GM12865 (cell line): ENCODE measurements around the gene C1QA.

ENCODE experiments used
- DNase-seq: peaks from one replicate; pipeline ENCODE4 v3.0.0; 2010; ENCODE audit warnings: low read depth
- H3K4me3 ChIP-seq: 2 replicates; pipeline ENCODE4 v1.5.1; 2011; ENCODE audit warnings: mild to moderate bottlenecking, low read depth, low read length, control low read depth
- TF ChIP-seq, protein P1 (sequence below): IDR thresholded peaks from 2 replicates; pipeline ENCODE4 v1.5.1; 2011; ENCODE audit warnings: low read length, control low read depth, low read depth, inconsistent platforms; ENCODE audit not compliant: insufficient read depth; ENCODE audit errors: missing control alignments

Gene C1QA

DNA sequence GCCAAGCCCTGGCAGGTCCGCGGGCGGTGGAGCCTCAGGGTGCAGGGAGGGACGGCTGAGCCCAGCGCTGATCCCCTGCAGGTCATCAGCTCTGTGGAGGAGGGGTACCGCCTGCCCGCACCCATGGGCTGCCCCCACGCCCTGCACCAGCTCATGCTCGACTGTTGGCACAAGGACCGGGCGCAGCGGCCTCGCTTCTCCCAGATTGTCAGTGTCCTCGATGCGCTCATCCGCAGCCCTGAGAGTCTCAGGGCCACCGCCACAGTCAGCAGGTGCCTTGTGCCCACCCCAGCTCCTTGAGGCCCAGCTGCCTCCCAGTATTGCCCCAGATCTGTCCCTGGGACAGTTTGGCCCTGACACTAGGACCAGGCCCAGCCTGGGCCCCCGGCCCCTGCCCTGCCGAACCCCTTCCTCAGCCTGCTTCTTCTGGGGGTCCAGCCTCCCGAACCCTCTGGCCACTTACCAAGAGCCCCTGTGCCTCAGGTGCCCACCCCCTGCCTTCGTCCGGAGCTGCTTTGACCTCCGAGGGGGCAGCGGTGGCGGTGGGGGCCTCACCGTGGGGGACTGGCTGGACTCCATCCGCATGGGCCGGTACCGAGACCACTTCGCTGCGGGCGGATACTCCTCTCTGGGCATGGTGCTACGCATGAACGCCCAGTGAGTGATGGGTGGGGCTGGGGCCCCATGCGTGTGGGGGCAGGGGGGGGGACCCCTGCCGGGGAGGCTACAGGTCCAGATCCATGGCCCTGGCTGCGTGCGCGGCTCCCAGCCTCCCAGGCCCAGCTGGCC, 35.4 kb upstream of the C1QA start:
- H3K4me3 ChIP-seq: no peak overlapping the region
- TF ChIP-seq, protein P1, sequence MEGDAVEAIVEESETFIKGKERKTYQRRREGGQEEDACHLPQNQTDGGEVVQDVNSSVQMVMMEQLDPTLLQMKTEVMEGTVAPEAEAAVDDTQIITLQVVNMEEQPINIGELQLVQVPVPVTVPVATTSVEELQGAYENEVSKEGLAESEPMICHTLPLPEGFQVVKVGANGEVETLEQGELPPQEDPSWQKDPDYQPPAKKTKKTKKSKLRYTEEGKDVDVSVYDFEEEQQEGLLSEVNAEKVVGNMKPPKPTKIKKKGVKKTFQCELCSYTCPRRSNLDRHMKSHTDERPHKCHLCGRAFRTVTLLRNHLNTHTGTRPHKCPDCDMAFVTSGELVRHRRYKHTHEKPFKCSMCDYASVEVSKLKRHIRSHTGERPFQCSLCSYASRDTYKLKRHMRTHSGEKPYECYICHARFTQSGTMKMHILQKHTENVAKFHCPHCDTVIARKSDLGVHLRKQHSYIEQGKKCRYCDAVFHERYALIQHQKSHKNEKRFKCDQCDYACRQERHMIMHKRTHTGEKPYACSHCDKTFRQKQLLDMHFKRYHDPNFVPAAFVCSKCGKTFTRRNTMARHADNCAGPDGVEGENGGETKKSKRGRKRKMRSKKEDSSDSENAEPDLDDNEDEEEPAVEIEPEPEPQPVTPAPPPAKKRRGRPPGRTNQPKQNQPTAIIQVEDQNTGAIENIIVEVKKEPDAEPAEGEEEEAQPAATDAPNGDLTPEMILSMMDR: no peak
- no peak for DNase-seq

DNA sequence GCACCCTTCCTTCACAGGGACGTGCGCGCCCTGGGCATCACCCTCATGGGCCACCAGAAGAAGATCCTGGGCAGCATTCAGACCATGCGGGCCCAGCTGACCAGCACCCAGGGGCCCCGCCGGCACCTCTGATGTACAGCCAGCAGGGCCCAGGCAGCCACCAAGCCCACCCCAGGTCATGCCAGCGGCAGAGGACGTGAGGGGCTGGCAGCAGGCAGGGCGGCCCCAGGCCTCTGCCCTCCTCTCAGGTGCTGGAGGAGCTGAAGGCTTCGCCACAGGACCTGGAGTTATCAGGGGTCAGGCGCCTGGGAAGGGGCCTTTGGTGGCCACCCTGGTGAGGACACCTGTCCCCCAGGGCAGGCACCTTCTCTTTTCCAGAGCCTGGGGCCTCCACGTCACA, 34.8 kb upstream of the C1QA start:
- TF ChIP-seq, protein P1: no peak
- DNase-seq: no peak

DNA sequence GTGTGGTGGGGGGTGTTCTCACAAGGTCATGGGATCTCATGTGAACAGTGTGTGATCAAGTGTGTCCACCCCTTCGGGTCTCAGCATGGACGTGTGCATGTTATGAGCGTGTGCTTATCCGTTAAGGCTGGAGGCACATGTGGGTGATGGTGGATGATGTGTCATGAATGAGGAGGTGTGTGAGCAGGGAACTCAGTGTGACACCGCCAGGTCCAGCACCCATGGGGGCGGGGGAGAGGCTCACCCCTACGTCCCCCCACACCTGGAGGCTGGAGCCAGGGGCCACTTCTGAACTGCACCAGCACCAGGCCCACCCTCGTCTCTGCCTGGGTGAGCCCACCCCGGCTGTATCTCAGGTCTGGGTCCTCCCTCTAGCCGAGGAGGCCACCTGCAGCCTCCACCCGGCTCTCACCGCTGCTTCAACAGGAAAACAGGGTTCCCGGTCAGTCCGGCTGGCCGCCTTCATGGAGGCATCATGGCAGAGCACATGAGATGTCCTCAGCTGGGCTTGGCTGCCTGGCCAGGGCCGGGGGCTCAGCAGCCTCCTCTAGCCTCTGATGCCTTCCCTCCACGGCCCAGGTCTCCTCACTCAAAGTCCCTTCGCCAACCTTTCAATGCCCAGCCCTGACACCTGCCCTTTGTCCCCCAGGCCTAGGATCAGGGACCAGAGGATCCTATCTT, 34.2 kb upstream of the C1QA start:
- TF ChIP-seq, protein P1: no peak
- DNase-seq: no peak
- H3K4me3 ChIP-seq: no peak overlapping the region

More for the DNA sequence above, 34.8 kb upstream of the C1QA start:
- H3K4me3 ChIP-seq: no peak overlapping the region

DNA sequence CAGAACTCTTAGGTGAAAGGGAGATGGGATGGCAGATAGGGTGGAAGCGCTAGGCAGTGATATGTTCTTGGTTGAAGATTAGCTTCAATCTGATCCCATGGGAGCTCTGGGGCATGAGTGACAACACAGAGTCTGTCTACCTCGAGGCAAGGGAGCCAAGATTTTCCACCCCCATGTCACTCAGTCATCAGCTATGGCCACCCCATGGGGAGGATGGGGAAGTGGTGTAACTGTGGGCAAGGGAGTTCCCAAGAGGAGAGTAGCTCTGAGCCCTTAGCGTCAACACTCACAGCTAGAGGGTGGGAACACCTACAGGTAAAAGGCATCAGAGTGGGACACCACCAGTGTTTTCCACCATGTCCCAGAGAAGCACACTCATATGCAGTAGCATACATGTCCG, 30.3 kb upstream of the C1QA start:
- DNase-seq: no peak
- no peak overlapping the region for H3K4me3 ChIP-seq
- TF ChIP-seq, protein P1: no peak

DNA sequence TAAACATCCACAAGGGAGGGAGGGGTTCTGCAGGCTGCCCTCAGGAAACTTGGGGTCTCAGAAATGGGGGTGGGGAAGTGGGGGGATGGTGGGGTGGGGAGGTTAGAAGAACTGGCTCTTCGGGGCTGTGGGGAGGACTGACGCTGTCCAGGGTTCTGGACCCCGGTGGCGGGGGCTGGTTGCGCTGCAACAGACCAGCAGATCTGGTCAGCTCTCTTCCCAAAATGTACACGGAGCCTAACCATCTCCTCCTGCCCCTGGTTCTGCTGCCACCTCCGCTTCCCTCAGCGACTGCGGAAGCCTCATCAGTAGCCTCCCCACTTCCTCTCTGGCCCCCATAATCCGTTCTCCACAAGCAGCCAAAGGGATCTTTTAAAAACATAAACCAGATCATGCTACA, 29.3 kb upstream of the C1QA start:
- no peak for DNase-seq
- H3K4me3 ChIP-seq: no peak overlapping the region
- TF ChIP-seq, protein P1: no peak

DNA sequence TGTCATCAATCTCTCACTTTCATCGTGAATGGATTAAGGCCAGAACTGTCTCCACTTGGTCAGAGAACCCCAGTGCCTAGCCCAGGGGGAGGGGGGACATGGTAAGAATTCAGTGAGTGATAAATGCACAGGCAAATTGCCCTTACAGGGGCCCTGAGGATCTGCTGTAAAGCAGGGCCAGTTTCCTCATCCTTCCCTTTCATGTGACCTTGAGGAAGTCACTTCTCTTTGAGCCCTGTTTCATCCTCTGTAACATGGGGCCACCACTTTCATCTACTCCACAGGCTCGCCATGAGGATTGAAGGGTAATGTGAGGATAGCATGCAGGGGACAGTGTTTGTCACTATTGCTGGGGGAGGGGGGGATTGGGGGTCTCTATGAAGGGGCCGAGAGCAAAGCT, 28.1 kb upstream of the C1QA start:
- no peak overlapping the region for H3K4me3 ChIP-seq
- TF ChIP-seq, protein P1: no peak
- DNase-seq: no peak

DNA sequence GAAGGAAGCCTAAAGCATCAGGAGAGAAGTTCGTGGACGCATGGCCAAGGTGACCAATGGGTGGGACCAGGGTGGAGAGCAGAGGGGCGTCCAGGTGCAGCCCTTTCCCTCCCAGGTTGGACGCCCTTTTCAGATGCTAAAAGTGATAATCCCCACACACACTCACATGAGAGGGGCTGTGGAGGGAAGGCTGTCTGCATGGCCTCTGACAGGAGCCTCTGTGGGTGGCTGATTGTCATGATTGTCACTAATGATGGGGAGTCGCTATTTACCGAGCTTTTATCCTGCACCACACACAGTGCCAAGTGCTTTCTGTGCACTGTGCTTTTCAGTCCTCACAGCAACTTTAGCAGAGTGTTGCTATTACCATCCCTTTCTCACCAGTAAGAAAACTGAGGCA, 27.1 kb upstream of the C1QA start:
- no peak for DNase-seq

More for the DNA sequence above, 27.1 kb upstream of the C1QA start:
- TF ChIP-seq, protein P1: no peak
- H3K4me3 ChIP-seq: no peak overlapping the region
